Measurements from ENCODE around the gene WDFY1.

- TF ChIP-seq, protein P1, sequence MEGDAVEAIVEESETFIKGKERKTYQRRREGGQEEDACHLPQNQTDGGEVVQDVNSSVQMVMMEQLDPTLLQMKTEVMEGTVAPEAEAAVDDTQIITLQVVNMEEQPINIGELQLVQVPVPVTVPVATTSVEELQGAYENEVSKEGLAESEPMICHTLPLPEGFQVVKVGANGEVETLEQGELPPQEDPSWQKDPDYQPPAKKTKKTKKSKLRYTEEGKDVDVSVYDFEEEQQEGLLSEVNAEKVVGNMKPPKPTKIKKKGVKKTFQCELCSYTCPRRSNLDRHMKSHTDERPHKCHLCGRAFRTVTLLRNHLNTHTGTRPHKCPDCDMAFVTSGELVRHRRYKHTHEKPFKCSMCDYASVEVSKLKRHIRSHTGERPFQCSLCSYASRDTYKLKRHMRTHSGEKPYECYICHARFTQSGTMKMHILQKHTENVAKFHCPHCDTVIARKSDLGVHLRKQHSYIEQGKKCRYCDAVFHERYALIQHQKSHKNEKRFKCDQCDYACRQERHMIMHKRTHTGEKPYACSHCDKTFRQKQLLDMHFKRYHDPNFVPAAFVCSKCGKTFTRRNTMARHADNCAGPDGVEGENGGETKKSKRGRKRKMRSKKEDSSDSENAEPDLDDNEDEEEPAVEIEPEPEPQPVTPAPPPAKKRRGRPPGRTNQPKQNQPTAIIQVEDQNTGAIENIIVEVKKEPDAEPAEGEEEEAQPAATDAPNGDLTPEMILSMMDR (IDR thresholded peaks at IDR 0.05; ENCODE audit: low read depth, low read length) = no peak
- TF ChIP-seq POLR2A (IDR thresholded peaks at IDR 0.05; ENCODE audit: extremely low read depth, insufficient read length) = no peak
- TF ChIP-seq, protein P2, sequence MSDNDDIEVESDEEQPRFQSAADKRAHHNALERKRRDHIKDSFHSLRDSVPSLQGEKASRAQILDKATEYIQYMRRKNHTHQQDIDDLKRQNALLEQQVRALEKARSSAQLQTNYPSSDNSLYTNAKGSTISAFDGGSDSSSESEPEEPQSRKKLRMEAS (IDR thresholded peaks at IDR 0.05; ENCODE audit: low read depth, low read length) = no peak
- no peak for TF ChIP-seq MYC (IDR thresholded peaks at IDR 0.05; ENCODE audit: low read depth, low read length)
Observed at GRCh38 chr2:223936862-223937326, 8.2 kb downstream of the WDFY1 start.

Data from NB4 (cell line).